Peyer's patch (tissue), 4 donors: Measurements from ENCODE around the gene AMACR. TPM values are rescaled to one million over a fixed set of nuclear protein-coding genes. Genes with fewer than 3 reads are reported as not detected.

Experiments used
- DNase-seq, 3 donors: peaks; one replicate each; pipeline ENCODE4 v3.0.0-alpha.2; 2017 to 2019
- H3K27ac ChIP-seq, 4 donors: fragments of 200-600 bp; sonication (generic); one replicate each; pipeline ENCODE4 v1.5.1; 2016 to 2019
- H3K27me3 ChIP-seq, 2 donors: fragments of 200-600 bp; sonication (generic); one replicate each; pipeline ENCODE4 v1.5.1; 2019
- H3K36me3 ChIP-seq, 3 donors: fragments of 200-600 bp; sonication (generic); one replicate each; pipeline ENCODE4 v1.5.1; 2016 to 2019
- H3K4me1 ChIP-seq, 4 donors: fragments of 200-600 bp; sonication (generic); one replicate each; pipeline ENCODE4 v1.5.1; 2016 to 2019
- H3K4me3 ChIP-seq, 4 donors: fragments of 200-600 bp; sonication (generic); 1 replicate in 3 of 4; 2 replicates in 1 of 4; pipeline ENCODE4 v1.5.1; 2016 to 2019; ENCODE audit warnings: mild to moderate bottlenecking in 1 of 4
- H3K9me3 ChIP-seq, 4 donors: fragments of 200-600 bp; sonication (generic); one replicate each; pipeline ENCODE4 v1.5.1; 2016 to 2019; ENCODE audit warnings: mild to moderate bottlenecking in 1 of 4
- POLR2A ChIP-seq, 2 donors: fragments of 450-650 bp; IDR thresholded peaks; one replicate each; pipeline ENCODE4 v1.5.1; 2017; ENCODE audit warnings: antibody characterized with exemption in 2 of 2, mild to moderate bottlenecking in 2 of 2, moderate library complexity in 2 of 2
- total RNA-seq, 4 donors: library from RNA; depleted of rRNA; stranded (reverse); fragments of >200 nt; gene quantifications; one replicate each; pipeline ENCODE4 v1.1.0, GENCODE V29; 2016
- TF ChIP-seq, protein P1 (sequence below), 6 experiments: fragments of 450-650 bp in 4 of 6; fragments of 200-600 bp in 2 of 6; sonication (generic) in 1 of 6; IDR thresholded peaks; one replicate each; pipeline ENCODE4 v1.5.1; 2017 to 2019; ENCODE audit warnings: antibody characterized with exemption in 6 of 6, mild to moderate bottlenecking in 3 of 6, moderate library complexity in 1 of 6

AMACR gene
- total RNA-seq, 4 donors from 2014 or later = 14.9 to 24.1 (median 20.3) TPM

DNA sequence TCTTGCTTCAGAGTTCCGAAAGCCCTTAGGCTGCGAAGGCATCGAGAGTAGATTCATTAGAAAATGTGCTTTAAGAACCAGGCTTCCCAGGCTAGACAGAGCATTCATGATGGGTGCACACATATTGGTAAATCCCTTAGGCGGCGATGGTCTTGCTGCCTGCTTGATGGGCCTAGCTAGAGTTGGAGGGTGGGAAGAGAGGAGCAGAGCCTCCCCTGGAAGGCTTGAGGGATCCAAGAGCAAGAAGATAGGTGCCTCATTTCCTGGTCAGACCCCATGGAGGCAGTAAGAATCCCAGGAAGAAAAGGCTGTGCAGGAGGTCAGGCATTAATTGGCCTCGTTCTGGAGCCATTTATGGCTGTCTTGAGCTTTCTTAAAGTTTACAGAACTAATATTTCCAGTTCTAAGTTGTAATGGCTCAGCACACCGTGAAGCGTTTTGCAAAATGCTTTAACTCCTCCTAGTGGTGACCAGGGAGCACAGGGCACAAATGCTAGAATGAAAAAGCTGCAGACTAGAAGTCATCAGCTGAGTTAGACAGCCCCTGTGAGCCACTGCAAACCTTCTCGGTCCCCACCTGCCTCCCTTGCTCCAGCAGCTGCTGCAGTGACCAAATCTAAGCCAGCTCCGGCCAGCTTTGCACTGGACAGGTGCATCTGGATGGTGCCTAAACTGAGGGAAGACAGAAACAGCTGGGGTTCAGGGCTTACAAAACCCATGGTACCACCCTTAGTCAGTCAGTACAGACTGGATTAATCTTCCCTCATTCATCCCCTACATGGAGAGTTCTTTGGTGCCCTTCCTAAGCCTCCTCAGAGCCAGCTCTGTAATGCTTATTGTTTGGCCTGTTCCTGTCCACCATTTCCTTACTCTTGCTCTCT lies 38.0 kb downstream of the AMACR start:
- Histone ChIP-seq H3K4me1 (no peaks in the 10 kb centered on the region), H3K4me3 (no peak overlapping the region), H3K27ac (no peak overlapping the region), H3K36me3 (no peaks in the 10 kb centered on the region), H3K9me3 (no peaks in the 10 kb centered on the region), H3K27me3 (no peaks in the 10 kb centered on the region)
- TF ChIP-seq POLR2A (IDR thresholded peaks at IDR 0.05) = no peak
- TF ChIP-seq, protein P1, sequence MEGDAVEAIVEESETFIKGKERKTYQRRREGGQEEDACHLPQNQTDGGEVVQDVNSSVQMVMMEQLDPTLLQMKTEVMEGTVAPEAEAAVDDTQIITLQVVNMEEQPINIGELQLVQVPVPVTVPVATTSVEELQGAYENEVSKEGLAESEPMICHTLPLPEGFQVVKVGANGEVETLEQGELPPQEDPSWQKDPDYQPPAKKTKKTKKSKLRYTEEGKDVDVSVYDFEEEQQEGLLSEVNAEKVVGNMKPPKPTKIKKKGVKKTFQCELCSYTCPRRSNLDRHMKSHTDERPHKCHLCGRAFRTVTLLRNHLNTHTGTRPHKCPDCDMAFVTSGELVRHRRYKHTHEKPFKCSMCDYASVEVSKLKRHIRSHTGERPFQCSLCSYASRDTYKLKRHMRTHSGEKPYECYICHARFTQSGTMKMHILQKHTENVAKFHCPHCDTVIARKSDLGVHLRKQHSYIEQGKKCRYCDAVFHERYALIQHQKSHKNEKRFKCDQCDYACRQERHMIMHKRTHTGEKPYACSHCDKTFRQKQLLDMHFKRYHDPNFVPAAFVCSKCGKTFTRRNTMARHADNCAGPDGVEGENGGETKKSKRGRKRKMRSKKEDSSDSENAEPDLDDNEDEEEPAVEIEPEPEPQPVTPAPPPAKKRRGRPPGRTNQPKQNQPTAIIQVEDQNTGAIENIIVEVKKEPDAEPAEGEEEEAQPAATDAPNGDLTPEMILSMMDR (IDR thresholded peaks at IDR 0.05) = peak in 4 of 6 experiments; percentile 32 to 41 (median 38)
- no peak for DNase-seq

DNA sequence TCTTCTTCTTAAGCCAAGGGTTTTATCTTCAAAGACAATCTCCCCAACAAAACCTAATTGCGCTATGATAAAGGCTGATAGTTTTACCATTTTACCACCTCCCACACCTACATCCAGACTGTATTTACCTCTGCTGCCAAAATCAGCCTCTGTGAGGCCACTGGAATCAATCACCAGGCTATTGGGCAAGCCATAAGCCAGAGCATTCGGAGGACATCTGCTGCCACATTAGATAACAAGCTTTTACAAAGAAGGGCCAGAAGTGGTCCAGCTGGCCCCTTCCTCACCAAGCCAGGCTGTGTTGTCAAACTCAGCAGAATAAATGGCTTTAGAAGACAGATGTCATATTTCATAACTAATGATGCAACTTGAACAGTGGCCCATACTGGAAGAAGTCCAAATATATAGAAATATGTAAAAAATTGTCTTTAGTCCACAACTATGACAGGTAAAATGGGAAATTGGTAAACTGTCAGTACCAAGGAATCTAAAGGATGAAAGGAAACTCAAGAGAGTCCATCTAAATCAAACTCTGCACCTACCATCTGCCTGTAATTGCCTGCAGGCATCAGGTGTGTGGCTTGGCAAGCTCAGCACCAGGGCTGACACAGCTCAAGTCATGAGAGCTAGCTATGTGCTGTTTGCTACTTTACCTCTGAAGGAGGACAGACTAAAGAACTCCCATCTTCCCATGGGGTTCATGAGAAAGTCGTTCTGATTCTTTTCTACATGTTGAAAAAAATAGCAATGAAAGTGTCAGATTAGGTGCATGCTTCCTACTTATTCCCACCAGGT lies 39.4 kb downstream of the AMACR start:
- Histone ChIP-seq H3K27me3 (no peaks in the 10 kb centered on the region), H3K4me1 (no peaks in the 10 kb centered on the region), H3K27ac (no peak overlapping the region), H3K36me3 (no peaks in the 10 kb centered on the region), H3K4me3 (no peak overlapping the region), H3K9me3 (no peaks in the 10 kb centered on the region)
- TF ChIP-seq, protein P1 (IDR thresholded peaks at IDR 0.05) = no peak
- no peak for TF ChIP-seq POLR2A (IDR thresholded peaks at IDR 0.05)
- DNase-seq = no peak

DNA sequence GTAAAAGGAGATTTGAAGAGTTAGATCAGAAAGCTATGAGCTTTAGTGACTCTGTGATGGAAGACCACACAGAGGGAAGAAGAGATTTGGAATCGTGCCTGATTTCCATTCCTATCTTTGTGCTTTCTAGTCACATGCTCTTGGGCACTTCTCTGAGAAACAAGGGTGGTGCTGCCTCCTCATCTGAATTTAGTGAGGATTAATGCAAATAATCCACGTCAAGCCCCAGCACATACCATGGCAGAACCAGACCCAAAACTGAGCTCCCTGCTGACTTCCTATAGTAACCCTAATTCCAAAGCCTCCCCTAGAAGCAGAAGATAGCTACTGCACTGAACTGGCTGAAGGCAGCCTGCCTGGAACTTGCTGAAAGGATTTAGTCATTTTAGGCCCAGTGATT lies 41.0 kb downstream of the AMACR start:
- no peaks in the 10 kb centered on the region for H3K9me3 ChIP-seq
- H3K27ac ChIP-seq = no peak overlapping the region
- no peak for TF ChIP-seq POLR2A (IDR thresholded peaks at IDR 0.05)
- TF ChIP-seq, protein P1 (IDR thresholded peaks at IDR 0.05) = no peak
- no peaks in the 10 kb centered on the region for H3K4me1 ChIP-seq
- H3K36me3 ChIP-seq = no peaks in the 10 kb centered on the region
- no peak for DNase-seq
- H3K4me3 ChIP-seq = no peak overlapping the region
- H3K27me3 ChIP-seq = no peaks in the 10 kb centered on the region

DNA sequence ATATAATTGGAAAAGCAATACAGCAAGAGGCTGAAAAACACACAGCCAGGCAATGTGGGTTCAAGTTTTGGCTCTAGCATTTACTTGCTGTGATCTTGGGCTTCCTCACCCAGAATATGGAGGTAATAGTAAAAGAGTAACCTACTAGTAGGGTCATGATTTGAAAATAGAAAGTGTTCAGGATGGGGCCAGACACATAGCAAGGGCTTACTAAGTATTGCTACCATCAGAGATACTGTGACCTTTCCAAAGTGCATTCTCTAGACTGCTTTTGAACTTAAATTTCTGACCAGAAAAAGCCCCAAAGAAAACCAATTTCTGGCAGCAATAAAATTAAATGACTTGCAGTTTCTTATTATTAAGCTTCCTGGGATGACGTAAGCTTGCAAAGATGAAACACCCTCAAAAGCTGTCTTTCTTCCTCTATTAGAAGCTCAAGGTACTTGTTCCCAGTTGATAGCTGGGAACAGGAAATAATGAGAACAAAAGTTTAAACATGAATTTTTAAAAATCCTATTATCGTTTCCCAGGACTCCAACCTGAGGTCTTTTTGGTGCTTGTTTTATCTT lies 43.6 kb downstream of the AMACR start:
- H3K36me3 ChIP-seq = no peaks in the 10 kb centered on the region
- no peak for DNase-seq
- no peak overlapping the region for H3K27ac ChIP-seq
- TF ChIP-seq POLR2A (IDR thresholded peaks at IDR 0.05) = no peak
- TF ChIP-seq, protein P1 (IDR thresholded peaks at IDR 0.05) = no peak
- no peaks in the 10 kb centered on the region for H3K4me1 ChIP-seq
- no peaks in the 10 kb centered on the region for H3K27me3 ChIP-seq
- no peaks in the 10 kb centered on the region for H3K9me3 ChIP-seq
- H3K4me3 ChIP-seq = no peak overlapping the region

DNA sequence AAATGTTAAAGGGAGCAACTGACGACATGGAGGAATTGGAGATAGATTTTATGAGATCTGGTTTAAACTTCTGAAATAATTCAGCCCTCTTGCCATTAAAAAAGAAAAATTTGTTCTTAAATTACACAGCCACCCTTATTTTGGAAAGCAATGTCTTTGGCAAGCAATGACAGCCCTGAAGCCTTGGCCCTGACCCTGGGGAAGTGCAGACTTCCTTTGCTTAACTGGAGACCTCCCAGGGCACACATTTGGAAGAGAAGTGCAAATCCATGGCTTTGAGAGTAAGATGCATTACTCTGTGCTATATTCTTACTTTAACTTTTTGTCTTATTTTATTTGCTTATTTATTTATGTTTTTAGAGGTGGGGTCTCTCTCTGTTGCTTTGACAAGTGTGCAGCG lies 49.7 kb downstream of the AMACR start:
- TF ChIP-seq, protein P1 (IDR thresholded peaks at IDR 0.05) = no peak
- no peak for TF ChIP-seq POLR2A (IDR thresholded peaks at IDR 0.05)
- H3K27ac ChIP-seq = no peak overlapping the region
- no peaks in the 10 kb centered on the region for H3K4me1 ChIP-seq
- no peaks in the 10 kb centered on the region for H3K36me3 ChIP-seq
- H3K4me3 ChIP-seq = no peak overlapping the region
- DNase-seq = no peak
- no peaks in the 10 kb centered on the region for H3K9me3 ChIP-seq
- H3K27me3 ChIP-seq = no peaks in the 10 kb centered on the region
